ENCODE measurements around the gene MCC.
A peak's percentile ranks its signal among the peaks of the same experiment; 100 is the strongest.

MCC gene

DNA sequence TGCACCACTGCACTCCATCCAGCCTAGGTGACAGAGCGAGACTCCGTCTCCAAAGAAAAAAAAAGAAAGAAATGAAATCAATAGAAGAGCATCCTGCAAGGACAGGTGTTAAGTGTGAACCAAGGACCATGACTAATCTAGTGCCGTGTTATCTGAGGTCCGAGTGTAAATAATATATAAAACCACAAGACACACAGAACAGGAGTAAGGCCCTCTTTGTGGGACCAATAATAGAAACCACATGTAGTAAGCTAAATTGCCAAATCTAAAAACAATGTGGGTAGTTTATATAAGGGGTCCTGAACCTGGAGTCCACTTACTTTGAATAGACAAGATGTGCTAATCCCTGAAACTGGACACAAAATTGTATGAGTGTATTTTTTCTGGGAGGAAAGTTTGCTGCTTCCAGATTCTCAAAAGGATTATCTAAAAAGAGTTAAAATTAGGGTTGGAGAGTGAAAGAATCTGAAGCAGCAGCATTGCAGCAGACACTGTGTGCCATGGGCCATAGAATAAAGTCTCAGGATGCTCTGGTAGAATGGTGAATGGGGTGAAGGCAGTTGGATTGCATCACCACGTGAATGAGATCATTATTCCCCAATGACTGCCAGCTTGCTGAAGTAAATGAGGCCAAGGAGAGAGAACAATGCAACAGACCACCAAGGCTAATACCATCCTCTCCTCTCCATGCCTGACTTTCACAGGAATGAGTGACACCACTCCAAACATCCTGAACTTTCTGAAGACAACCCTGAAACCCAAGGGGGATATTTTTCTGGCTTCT, 288.9 kb downstream of the MCC start:
- no peak for DNase-seq (ENCODE audit: low spot score)

DNA sequence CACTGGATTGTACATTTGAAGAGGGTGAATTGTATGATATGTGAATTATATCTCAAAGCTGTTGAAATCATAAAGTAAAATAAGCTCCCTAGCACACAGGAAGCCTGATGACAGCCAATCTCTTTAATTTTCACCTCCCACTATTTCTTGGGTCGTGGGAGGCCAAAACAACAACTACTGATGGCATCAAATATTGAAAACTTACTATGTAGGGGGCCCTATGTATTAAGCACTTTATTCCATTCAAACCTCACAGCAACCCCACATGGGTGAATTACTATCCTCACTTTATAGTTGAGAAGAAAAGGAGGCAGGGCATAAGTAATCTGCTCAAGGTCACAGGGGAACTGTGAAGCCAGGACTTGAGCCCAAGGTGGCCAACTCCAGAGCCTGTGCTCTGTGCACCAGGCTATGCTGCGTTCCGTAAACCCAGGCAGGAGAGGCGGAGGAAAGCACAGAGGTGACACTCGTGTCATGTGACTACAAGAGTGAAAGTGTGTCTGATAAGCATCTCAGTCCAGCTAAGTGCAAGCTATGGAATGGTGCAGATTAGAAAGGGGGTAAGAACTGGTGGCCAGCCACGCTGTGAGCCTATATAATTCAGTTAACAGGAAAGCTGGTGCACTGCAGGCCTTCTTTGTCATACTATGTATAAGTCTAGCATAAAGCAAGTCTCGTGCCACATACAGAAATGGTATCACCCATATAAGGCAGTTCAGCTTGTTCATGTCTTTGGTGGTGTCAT, 290.6 kb downstream of the MCC start:
- no peak for DNase-seq (ENCODE audit: low spot score)

DNA sequence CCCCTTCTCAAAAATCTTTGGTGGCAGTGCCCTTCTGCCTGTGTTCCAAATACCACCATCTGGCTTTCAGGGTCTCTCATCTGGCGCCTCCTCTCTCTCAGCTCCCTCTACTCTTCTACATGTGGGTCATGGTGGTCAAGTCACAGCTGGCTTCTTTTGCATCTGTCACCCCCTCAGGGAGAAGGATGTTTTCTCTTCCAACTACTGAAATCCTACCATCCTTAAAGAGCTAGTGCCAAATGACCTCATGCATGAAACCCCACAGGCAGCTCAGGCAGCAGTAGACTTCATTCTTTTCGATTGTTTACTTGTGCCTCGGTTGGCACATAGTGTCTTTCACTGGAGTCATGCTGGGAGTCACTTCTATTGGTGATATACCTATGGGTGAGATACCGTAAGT, 292.5 kb downstream of the MCC start:
- no peak for DNase-seq (ENCODE audit: low spot score)

DNA sequence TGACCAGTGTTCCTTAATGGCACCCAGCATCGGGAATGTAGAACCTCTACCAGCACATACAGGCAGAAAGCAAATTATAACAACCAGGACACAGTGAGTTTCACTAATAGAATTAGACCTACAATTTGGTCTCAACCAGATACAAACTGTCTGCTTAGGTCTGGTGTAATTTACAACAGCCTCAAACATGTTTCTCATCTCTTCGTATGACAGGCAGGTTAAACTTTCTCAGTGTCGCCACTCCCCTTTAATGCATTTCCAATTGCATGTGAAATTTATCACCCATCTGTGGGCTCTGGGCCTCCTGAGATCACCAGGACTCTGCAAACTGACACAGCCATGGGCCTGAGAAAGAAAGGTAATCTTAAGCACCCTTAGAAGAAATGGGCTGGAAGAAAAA, 293.0 kb downstream of the MCC start:
- DNase-seq (ENCODE audit: low spot score): no peak

DNA sequence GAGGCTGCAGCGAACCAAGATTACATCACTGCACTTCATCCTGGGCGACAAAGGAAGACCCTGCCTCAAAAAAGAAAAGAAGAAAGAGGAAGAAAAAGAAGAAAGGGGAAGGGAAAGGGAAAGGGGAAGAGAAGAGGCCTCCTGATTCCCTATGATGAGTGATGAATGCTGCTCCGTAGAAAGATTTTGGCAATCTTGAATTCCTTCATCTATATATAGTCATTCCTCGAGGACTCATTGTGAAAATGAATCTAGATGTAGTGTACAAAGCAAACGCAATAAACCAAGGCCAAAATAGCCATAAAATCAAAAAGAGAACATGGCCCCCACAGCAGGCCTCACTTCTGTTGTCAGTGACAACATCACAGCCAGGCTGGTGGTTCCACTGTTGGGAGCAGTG, 293.7 kb downstream of the MCC start:
- no peak for DNase-seq (ENCODE audit: low spot score)

DNA sequence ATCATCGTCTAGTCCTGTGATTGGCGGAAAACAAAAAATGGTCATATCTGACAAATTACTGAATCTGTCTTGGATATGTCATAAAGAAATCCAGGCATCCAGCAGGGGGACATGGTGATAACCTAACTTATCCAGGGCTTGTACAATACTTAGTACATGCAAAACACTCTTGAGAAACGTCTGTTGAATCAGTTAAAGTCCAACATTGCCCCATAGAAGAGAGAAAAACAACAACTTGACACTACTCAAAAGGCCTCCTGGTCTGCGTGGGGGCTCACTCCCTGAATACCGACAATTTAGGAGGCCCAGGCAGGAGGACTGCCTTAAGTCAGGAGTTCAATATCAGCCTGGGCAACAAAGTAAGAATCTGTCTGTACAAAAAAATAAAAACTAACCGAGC, 294.1 kb downstream of the MCC start:
- DNase-seq (ENCODE audit: low spot score): no peak

DNA sequence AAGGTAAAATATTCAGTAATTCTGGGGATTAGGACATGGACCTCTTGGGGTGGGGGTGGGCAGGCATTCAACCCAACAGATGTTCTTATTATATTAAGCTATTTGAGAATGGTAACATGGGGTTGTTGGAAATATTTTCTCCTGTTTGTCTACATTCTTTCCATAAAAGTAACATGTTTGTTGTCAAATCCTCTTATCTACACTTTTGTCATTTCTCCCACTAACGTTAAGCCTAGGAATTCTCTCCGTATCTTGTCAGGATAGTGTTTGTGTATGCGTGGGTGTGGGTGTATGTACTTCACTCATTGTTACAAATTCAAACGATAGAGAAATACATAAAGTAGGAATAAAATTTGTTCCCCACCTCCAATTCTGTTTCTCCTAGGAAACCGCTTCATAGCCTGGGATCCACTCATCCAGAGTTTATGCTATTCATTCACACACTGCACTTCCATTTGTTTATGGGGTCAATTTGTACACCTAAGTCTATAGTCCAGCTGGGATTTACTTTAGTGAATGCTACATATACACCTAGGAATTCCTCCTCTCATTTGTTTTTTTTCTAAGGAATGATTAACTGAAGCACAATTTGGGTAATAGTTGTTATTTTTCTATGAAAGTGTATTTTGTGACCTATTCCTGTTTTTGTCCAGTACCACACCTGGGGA, 294.8 kb downstream of the MCC start:
- DNase-seq (ENCODE audit: low spot score): no peak

DNA sequence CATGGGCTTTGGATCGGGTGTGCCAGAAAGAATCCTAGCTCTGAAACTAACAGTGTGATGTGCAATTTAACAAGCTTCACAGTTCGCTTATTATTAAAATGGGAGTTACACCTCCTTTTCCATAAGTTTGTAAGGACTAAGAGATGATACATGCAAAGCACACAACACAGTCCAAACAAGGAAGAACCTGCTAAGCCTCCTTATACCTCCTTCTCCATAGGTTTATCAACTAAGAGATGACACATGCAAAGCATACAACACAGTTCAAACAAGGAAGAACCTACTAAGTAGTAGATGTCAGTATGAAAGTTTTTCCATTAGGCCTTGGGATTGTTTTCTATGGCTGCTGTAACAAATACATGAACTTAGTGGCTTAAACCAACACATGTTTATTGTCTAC, 295.7 kb downstream of the MCC start:
- no peak for DNase-seq (ENCODE audit: low spot score)

DNA sequence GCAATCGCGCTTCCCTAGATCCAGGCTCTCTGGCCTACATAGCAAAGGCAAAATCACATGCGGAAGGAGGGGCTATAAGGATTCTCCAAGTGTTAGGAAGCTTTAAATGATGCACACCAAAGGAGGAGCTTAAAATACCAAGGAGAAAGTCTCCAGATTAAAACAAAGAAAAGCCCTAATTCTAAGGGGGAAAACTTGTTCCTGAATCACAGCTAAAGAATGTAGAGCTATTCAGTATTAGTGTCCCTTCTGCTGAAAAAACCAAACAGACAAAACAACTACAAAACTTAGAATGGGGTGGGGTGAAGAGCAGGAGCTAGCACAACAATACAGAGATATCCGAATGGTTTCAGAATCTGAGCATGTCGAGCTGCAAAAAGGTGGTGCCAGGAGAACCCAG, 297.9 kb downstream of the MCC start:
- no peak for DNase-seq (ENCODE audit: low spot score)

DNA sequence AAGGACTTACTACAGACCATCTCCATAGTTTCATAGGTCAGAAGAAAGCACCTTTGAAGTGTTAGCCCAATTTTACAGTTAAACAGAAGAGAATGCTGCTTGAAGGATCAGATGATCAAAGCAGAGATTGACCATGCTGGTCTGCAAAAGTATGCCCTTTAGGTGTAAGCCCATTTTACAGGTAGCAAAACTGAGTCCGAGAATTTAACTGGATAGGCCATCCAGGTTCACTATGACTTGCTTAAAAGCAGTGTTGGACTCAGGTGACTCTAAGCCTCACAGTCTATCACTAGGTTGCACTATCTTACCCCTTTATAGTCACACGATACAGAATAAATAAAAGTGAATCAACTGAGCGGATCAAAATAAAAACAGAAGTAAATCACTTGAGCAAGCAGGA, 299.0 kb downstream of the MCC start:
- DNase-seq (ENCODE audit: low spot score): no peak

DNA sequence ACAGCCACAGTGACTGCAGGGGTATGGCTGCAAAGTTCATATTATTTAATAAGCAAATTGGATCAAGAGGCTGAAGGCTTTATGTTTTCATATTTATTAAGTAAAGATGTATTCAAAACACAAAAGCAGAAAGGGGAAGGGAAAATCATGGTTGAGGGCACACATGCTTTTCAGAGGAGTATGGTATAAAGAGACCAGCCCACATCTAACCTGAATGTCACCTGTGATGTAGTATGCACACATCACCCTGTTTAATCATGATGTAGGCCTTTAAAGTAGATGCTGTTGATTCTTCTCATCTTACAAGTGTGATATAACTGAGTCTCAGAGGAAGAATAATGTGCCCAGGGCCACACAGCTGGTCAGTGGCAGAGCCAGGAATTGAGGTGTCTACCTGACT, 299.8 kb downstream of the MCC start:
- peak; percentile 18 for DNase-seq (ENCODE audit: low spot score)

DNA sequence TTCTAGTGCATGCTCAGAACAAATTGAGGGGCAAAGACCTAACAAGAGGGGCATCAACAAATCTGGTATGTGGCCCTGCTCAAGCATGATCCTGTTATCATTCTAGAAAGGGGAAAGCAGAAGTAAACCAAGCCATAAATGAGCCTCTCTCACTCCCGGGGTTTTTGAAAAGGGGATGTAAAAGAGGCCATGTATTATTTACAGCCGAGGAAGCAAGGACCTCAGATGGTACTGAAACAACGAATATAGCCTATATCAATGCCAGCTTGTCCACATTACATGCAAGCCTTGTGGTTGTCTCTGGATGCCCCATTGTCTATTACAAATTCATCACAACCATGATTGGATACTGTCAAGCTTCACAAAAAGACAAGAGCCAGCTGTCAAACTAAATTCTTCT, 300.3 kb downstream of the MCC start:
- DNase-seq (ENCODE audit: low spot score): peak; percentile 33

DNA sequence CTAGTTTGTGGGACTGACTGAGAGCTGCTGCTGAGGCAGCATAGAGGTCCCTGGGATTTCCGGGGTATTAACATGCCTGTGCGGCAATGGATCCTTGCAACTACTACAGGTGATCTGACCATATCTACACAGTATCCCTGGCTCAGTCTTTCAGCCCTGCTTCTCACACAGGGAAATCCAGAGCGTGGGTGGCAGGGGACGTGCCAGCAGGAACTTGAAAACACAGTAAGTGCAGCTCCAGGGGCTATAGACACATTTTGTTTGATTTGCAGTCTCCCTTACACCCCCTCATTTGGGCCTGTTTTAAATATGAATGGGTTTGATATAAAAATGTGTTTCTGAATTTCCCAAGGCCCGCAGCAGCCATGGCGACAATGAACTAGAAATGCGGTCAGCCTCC, 302.2 kb downstream of the MCC start:
- no peak for DNase-seq (ENCODE audit: low spot score)

DNA sequence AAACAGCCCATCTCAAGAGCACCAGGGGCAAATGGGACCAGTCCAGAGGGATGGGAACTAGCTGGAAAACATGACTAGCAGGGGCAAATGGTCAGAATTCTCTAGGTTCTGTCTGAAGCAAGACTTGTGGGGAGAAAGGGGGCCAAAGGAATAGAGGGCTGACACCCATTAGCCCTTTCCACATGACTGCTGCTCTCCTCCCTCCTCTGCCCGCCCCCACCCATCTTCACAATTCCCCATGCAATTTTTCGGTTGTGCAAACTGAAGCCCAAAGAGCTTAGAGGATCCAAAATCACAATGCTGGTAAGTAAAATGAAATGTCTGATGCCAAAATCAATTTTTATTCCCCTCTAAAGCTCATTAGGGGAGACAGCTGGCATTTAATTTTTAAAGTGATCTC, 304.6 kb downstream of the MCC start:
- DNase-seq (ENCODE audit: low spot score): no peak

DNA sequence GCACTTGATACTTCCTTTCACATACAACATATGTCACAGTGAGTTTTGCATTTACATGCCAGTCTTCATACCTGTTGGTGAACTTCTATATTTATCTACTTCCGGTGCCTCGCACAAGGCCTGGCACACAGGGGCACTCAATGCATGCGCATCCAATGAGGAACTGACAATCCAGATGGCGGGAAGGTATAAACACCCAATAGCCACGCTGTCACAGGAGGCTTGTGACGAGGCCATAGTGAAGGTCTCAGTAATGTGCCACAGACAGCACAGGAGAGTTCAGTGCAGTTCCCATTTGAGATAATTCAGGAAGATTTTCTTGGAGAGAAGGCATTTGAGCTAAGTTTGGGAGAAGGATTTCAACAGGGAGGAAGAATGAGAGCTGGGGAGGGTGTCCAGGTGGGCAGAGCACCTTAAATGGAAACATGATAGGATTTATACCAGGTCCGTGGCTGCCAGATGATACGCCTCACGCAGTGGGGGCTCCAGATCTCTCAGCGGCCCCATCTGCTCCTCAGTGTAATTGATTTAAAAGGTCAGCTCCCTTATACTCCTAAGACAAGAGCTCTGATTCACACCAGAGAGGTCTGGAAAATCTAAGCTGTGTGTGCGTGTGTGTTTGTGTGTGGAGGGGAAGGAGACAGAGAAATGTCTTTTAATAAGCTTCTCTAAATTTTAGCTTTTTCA, 305.5 kb downstream of the MCC start:
- no peak for DNase-seq (ENCODE audit: low spot score)

DNA sequence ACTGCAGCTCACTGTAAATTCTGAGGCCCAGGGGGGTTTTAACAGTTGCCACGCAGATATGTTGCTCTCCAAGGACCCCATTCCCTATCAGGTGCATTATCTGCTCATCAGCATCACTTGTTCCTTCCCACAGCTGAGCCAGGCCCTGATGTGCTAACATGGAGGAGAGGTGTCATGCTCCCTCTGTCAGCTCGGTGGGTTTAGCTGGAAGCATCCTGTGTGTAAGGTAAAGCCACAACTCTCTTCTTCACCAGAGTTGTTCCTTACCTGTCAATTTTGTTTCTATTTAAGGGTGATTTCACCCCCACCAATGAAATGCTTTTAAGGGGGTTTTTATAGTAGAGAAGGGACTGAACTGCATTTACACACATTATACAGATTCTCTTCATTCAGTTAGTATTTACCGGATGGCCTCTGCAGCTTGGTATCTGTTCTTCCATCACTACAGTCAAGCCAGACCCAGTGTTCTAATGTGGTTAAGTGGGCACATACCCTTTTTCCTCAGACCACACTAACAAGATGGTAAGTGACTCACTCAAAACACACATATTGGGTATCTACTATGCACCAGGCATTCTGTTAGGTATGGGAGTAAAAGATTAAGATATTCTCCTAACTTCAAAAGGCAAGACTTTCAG, 306.3 kb downstream of the MCC start:
- DNase-seq (ENCODE audit: low spot score): no peak

DNA sequence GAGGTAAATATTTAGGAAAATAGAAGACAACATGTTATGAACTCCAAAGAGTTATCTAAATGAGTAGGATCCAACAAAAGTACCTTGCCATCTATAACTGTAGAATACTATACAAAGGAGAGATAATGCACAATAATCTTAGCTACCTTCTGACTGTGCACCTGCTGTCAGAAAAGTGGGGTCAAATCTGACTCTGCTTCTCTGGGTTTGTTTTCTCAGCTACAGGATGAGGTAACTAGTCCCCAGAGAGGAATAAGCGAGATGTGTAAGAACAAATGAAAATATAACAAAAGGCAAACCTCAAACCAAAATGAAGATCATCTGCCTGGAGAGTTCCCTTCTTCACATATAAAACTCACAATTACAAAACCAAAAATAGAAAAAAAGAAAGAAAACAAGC, 306.8 kb downstream of the MCC start:
- DNase-seq (ENCODE audit: low spot score): no peak

DNA sequence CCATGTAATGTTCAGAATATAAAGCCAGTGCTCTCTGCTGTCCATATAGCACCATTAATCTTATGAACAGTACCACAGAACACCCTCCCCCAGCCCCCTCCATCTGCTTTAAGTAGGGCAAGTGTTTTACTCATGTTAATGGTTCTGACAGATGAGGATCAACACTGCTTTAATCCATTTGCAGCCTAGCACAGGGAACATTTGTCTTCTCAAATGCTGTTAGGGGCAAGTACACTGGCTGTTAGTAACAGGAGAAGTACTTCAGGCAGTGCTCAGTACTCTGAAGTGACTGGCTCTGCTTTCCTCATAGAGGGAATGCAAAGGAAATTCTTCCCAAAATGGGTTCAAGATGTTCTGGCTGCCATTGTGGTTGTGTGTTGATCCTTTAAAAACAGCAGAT, 309.1 kb downstream of the MCC start:
- no peak for DNase-seq (ENCODE audit: low spot score)

DNA sequence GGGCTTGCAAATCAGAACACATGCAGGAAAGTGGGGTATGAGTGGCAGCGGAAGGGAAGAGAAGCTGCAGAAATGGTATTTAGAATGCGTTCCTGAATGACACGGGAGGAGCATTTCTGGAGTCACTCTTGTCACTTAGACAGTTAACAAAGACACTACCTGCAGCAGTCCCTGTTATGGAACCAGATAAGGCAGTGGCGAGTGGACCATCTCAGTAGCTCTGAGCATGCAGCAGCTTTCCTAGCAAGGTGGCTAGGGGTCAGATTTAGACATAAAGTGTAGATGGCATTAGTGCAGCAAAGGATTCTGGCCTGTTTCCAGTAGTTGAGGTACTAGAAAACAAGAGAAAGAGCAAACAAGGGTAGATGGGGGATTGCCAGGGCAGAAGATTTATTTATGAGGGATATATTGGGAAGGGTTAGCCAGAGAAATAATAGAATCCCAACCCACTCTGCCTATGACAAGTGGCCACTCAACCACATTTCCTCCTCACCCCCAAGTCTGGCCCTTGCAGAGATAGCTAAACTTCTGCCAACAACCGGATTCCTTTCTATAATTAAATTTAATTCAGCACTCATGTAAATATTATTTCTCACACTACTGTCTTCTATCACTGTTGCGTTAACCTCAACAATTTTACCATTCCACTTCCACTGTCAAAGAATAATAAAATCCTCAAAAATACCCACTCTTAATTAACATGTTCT, 310.0 kb downstream of the MCC start:
- no peak for DNase-seq (ENCODE audit: low spot score)

DNA sequence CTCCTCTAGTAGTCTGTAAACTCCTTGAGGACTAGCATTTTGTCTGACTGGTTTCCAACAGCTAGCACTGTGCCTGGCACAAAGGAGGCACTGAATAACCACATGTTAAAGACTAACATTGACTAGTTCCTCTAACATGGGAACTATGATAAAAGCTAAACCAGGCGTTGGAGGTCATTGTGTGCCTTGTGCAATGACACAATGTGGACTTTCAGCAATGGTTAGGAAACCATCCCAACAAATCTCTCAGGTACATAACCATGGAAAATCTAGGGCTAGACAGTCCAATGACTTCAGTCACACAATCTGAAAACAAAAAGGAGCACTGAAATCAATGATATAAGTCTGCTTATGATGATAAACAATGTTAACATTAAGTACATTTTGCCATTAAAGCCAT, 311.0 kb downstream of the MCC start:
- DNase-seq (ENCODE audit: low spot score): no peak

DNA sequence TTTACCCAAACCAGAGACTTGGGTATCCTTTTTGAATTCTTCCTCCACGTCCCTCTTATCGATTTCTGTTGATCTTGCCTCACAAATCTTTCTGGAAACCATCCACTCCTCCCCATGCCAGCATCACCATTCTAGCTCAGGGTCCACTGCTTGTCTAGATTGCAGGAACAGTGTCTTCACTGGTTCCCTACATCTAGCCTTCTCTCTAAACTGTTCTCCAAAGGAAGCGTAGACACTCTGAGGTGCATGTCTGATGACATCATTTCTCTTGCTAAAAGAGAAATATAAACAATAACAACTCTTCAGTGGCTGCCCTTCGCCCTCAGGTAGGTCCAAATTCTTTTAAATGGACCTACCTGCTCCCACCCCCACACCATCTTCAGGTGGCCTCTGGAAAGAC, 311.5 kb downstream of the MCC start:
- no peak for DNase-seq (ENCODE audit: low spot score)

DNA sequence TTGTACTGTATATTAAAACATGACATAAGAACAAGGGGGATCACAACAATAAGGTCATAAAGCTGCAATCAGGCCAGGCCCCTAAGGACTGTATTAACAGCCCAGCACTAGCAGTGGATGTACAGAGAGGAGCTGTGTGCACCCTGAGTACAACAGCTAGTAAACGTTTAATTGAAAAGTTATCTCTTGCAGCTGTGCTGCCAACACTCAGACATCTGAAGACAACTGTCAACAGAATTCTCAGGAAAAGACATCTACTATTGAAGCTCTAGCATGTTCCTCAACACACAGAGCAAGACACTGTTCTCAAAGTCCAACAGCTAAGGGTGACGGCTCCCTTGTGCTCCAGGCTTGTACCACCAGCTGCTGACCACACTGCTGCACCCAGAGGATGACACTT, 312.1 kb downstream of the MCC start:
- DNase-seq (ENCODE audit: low spot score): no peak
